HuH-7 (cell line): ENCODE results near the gene ZNF502.
"Not testable (repeated sequence)": the region's sequence is repeated elsewhere in the genome, so short reads cannot be mapped to it uniquely, and the experiment has no call there.

Experiments used
- DNase-seq: peaks from one replicate; pipeline ENCODE4 v3.0.0; 2011; ENCODE audit warnings: low spot score

Gene ZNF502

DNA sequence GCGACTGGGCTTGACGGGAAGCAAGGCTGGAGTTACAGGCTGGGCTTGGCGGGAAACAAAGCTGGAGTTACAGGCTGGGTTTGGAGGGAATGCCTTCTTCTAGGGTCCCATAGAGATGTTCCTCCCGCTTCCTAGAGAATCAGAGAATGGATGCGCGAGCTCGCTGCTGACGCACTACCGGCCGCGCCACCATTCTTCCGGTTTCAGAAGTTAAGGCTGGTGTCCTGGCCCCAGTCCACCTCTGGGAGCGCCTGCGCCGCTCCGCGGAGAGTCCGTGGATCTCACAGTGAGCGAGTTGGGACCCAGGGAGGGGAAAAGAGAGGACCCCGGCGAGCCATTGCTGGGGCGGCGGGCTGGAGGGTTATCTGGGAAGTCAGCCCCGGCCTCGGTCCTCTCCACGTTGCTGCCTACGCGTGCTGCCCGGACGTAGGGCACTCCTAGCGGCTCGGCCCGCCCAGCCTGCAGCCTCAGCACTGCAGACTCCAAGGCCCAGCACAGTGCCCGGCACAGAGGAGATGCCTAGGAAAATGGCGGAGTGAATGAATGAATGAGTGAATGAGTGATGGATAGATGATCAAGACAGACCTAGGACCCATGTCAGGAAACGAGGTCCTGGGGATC is at the start of gene ZNF502:
Gene ZNF502, plus strand, starts transcription at position 206 of the 621 bp plus-strand sequence. CDS start 7,602 bp downstream, outside the sequence.
- no peak for DNase-seq

DNA sequence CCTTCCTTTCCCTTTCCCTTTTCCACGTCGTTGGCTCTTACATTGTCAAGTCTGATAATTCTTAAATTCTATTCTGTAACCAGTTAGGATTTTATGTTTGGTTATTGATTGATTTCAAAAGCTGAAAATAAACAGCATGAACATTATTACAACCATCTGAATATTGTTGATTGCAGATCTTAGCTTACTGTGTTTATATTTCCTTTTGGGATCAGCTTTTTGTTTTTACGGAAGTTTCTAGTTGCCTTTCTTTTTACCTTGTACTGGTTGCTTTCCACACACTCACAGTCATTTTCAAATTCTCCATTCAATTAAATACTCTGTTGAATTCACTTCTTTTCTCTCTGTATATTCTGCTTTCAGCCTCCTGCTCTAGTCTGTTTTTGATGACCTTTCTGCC is 47.3 kb upstream of the ZNF502 start:
- no peak for DNase-seq

- DNase-seq: no peak
Measured at GRCh38 chr3:44666346-44666745, 46.1 kb upstream of the ZNF502 start.

- DNase-seq: no peak
Measured at GRCh38 chr3:44669760-44670159, 42.7 kb upstream of the ZNF502 start.

DNA sequence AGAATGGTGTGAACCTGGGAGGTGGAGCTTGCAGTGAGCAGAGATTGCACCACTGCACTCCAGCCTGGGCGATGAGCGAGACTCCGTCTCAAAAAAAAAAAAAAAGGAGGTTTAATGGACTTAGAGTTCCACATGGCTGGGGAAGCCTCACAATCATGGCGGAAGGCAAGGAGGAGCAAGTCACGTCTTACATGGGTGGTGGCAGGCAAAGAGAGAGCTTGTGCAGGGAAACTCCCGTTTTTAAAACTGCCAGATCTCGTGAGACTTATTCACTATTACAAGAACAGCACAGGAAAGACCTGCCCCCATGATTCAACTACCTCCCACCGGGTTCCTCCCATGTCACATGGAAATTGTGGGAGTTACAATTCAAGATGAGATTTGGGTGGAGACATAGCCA is 39.0 kb upstream of the ZNF502 start:
- DNase-seq: not testable (repeated sequence)

DNA sequence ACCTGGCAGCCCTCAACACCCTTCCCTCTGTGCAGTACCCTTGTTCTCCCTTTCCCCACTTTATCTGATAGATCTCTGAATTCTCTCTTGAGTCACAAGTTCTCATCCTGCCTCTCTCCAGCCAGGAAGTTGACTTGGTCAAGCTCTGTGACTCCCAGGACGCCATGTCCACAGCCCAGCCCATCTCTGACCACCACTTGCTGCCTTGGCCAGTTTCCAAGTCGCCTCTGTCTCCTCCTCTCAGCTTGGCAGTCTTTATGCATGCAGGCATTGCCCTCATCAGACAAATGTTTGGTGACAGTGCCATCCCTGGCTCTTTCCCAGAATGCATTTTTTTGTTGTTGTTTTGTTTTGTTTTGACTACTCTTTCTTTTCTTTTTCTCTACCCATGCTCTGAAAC is 38.2 kb upstream of the ZNF502 start:
- DNase-seq: no peak

GRCh38 chr3:44678480-44679116 is 33.9 kb upstream of the ZNF502 start:
- no peak for DNase-seq

DNA sequence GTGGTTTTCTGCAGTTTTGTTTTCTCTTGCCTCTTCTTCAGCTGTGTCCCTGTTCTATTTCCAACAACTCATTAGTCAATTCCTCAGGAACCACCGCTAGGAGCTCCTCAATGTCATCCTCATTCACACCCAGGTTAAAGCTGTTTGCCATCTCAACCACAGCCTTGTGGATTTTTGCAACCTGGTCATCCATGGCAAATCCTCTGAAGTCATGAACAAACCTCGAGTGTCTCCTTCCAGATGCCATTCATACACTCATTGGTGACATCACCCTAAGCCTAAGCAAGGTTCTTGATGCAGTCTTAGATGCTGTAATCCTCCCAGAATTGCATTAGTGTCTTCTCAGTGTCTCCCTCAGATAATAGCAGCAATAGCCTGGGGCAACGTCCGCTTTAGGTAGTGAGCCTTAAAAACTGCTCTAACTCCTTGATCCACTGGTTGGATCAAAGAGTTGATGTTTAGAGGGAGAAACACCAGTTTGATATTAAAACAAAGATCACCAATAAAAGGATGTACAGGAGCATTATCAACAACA is 31.5 kb upstream of the ZNF502 start:
- no peak for DNase-seq

DNA sequence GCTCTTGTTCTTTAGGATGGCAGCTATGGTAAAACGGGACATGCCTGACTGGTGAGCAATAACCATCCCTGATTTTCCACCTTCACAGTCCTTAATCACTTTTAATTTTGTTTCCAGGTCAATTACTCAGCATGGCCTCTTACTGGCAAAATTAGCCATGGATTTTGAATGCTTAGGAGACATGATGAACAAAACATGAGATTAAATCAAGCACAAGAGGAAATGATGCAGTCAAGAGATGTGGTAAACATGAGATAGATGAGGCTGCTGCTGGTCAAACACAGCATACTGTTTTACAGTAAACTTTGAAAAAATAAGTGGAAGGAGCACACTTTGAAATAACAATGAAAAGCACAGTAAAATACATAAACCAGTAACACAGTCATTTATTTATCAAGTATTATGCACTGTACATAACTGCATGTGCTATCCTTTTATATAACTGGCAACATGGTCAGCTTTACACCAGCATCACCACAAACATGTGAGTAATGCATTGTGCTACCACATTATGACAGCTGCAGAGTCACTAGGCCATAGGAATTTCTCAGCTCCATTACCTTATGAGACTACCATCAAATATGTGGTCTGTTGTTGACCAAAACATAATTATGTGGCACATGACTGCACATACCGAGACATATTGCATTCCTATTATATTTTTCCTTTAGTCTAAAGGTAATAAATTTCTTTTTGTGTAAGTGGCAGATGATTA is 30.1 kb upstream of the ZNF502 start:
- DNase-seq: no peak

DNA sequence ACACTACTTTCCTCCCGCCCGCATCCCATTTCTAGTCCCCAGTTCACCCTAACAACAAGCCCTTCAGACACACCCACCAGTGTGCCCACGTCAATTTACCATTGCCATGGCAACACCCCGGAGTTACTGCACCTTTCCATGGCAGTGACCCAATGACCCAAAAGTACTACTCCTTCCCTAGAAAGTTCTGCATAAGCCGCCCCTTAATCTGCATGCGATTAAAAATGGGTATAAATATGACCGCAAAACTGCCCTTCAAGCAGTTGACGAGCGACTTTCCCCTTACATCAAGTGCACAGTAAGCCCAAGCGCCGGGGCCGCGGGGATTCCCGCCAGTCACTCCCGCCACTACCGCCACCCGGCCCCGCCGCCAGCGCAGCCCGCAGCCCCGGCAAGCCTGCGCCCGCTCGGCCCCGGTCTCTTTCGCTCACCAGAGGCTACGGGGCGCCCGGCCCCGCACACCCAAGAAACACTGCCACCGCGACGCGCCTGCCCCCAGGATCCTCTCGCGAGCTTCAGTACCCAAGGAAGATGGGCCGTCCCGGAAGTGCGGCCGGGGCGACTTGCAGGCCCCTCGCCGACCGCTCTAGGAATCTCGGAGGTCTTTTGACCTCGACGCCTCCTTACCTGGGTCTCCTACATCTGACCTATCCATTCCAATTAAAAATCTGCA is 27.2 kb upstream of the ZNF502 start:
- no peak for DNase-seq

DNA sequence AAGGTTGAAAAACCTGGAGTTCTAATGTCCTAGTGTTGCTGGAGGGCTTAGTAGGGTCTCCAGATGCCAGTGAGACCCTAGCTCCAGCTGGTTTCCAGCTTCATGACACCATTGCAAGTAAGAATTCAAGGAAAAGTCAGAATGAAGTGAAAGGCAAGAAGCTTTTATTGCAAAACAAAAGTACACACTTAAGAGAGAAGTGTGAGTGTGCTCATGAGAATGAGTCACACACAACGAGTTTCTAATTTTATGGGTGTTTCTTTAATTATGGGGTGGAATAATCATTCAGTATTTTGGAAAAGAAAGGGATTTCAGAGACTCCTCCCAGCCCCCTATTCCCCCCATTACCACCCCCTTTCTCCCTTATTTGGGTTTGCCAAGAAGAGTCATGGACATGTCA is 24.6 kb upstream of the ZNF502 start:
- DNase-seq: no peak

DNA sequence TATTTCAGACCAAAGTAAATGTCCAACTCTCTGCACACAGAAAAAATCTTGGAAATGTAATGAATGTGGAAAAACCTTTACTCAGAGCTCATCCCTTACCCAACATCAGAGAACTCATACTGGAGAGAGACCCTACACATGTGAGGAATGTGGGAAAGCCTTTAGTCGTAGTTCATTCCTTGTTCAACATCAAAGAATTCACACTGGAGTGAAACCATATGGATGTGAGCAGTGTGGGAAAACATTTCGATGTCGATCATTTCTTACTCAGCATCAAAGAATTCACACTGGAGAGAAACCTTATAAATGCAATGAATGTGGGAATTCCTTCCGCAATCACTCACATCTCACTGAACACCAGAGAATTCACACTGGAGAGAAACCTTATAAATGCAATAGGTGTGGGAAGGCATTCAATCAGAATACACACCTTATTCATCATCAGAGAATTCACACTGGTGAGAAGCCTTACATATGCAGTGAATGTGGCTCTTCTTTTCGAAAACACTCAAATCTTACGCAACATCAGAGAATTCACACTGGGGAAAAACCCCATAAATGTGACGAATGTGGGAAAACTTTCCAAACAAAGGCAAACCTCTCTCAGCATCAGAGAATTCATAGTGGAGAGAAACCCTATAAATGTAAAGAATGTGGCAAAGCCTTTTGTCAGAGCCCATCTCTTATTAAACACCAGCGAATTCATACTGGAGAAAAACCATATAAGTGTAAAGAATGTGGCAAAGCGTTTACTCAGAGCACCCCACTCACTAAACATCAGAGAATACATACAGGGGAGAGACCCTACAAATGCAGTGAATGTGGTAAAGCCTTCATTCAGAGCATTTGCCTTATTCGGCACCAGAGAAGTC is 9.0 kb downstream of the ZNF502 start:
- no peak for DNase-seq

DNA sequence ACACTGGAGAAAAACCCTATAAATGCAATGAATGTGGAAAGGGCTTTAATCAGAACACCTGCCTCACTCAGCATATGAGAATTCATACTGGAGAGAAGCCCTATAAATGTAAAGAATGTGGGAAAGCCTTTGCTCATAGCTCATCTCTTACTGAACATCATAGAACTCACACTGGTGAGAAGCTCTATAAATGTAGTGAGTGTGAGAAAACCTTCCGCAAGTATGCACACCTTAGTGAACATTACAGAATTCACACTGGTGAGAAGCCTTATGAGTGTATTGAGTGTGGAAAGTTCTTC is 9.6 kb downstream of the ZNF502 start:
- DNase-seq: no peak

DNA sequence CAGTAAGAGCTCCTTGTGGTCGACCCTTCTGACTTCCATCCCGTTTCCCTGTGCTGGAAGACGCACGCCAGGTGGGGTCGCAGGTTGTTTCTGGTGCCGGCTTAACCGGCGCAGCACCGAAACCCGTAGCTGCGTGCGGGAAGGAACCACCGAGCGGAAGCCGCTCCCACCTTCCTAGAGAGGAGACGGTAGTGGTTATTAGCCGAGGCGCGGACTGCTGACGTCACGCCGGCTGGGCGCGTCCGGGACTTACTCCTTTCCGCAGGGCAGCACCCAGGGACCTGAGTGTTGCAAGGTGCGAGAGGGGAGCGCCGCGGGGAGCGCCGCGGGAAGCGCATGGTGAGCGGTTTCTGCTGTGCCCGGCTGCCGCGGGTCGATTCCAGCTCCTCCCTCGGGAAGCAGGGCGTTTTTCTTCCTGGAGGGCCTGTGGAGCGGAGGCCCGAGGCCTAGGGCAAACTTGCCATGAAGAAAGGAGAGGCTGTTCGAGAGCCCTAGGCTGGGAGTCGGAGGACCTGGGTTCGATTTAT is 17.0 kb downstream of the ZNF502 start, which contains the start of gene ZNF501:
Gene ZNF501, plus strand, starts transcription at position 252 of the 527 bp plus-strand sequence. CDS start 4,787 bp downstream, outside the sequence.
- peak; percentile 94 for DNase-seq

DNA sequence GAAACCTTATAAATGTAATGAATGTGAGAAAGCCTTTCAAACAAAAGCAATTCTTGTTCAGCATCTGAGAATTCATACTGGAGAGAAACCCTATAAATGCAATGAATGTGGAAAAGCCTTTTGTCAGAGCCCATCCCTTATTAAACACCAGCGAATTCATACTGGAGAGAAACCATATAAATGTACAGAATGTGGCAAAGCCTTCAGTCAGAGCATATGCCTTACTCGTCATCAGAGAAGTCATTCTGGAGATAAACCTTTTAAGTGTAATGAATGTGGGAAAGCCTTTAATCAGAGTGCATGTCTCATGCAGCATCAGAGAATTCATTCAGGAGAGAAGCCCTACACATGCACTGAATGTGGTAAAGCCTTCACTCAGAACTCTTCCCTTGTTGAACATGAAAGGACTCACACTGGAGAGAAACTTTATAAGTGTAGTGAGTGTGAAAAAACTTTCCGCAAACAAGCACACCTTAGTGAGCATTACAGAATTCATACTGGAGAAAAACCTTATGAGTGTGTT is 22.2 kb downstream of the ZNF502 start:
- DNase-seq: no peak

DNA sequence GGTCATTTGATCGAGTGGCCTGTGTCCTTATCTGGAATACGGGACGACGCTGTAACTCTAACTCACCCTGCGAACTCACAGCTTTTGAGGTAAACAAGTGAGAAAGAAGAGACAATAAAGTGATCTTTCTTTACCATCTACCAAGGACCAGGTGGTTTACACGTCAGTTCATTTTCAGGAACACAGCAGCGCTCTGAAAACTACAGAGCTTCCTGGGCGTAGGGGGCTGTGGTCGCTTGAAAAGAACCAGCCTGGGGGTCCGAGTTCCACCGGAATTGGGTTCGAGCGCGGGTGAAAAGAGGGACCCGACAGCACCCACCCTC is 48.6 kb downstream of the ZNF502 start:
- no peak for DNase-seq

DNA sequence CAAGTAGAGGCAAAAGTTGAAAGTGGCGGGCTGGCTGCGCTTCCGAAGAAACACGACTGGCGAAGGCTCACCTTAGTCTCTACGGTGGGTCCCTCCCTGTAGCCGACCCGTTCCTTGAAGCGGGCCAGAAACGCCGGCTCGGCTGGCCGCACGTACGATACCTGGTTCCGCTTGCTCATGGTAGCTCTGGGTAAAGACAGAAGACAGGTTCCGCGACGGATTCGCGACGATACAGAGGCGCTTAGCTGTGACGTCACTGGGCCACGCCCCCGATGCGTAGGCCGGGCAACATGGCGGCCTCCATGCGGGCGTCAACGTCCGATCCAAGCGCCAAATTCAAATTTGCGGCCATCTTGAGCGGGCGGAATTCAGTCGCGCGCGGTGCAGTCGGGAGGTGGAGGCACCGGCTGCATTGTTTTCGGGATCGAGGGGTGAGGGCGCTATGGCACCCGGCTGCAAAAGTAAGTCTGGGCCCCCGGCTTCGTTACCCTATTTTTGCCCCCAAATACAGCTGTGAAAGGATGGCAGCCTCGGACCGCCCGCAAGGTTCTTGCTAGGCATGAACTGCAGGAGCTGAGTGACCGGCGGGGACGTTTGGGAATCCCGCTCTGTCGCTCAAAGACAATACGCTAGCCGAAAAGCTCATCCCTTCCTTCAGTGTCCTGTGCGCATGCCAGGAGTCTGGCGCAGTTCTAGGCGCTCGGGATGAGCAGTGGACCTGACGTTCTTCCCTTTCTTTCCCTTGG is 49.1 kb downstream of the ZNF502 start, which contains the start of the genes KIAA1143 and KIF15:
Gene KIAA1143, minus strand, starts transcription at position 196 of the 746 bp plus-strand sequence. Its CDS starts 17 bp downstream, at position 179.
Gene KIF15, plus strand, starts transcription at position 371 of the 746 bp plus-strand sequence. Its CDS starts 72 bp downstream, at position 443.
- DNase-seq: peak; percentile 84

DNA sequence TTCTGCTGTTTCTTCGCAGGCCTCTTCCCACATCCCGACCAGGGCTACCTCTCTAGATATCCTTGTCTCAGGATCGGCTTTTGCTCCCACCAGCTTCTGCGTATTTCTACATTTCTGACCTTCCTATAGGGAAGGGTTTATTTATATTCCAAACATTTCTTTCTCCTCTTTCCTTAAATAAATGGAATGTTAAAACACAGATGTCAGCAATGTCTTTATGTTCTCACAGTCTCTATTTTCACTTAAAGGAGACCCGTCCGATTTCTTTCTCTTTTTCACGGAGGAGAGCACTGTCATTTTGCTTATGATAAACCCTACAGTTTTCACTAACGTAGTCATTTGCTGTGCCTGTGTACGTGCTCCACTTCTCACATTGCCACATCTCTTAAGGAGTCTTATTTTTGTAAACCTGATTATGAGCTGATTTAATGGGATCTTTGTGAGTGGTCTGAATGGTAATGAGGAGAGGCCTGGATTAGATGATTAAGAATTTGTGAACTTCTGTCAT is 49.8 kb downstream of the ZNF502 start:
- no peak for DNase-seq

DNA sequence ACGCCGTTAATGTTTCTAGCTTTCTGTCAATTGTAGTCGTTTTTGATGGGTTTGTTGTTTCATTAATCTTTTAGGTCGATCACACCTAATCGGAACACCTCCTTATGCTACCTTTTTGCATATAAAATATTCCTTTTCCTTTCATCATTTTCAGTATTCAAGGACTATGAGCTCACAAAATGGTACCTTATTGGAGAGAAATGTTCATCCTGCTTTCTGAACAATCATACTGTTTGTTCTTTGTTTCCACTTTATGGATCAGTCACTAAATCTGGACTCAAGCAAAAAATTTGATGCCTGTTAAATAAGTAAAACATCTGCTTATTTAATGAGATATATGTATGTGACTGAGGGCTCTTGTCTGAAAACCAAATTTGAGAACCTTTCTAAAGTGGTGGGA is 50.2 kb downstream of the ZNF502 start:
- DNase-seq: no peak

- no peak for DNase-seq
Measured at GRCh38 chr3:44764248-44764647, 51.8 kb downstream of the ZNF502 start.
